Naive B cell (primary cell): ENCODE results near the gene MYBL2. TPM values are rescaled to one million over a fixed set of nuclear protein-coding genes. Genes with fewer than 3 reads are reported as not detected.
"Not testable (repeated sequence)": the region's sequence is repeated elsewhere in the genome, so short reads cannot be mapped to it uniquely, and the experiment has no call there.

Source experiments
- ATAC-seq, 2 donors: fragments of 150-1000 bp; cut with Tn5 transposase; 2 replicates each; pipeline ENCODE4 v1.10.0; 2021; ENCODE audit warnings: low read depth in 2 of 2, mild to moderate bottlenecking in 2 of 2, moderate library complexity in 2 of 2
- DNase-seq: peaks from one replicate; pipeline ENCODE4 v3.0.0; 2022
- H3K27ac Mint-ChIP-seq, 6 donors: one replicate each; pipeline ENCODE4 v1.8.0; 2020 to 2022; ENCODE audit warnings: mild to moderate bottlenecking in 6 of 6, mixed read lengths in 6 of 6, moderate library complexity in 5 of 6, inconsistent platforms in 2 of 6
- H3K27me3 Mint-ChIP-seq, 3 donors: one replicate each; pipeline ENCODE4 v1.8.0; 2021 to 2022; ENCODE audit warnings: mixed read lengths in 3 of 3, mild to moderate bottlenecking in 1 of 3
- H3K36me3 Mint-ChIP-seq, 2 donors: one replicate each; pipeline ENCODE4 v1.8.0; 2020 to 2022; ENCODE audit warnings: mixed read lengths in 2 of 2, inconsistent platforms in 1 of 2, mild to moderate bottlenecking in 1 of 2
- H3K4me1 Mint-ChIP-seq, 3 donors: one replicate each; pipeline ENCODE4 v1.8.0; 2020 to 2022; ENCODE audit warnings: mixed read lengths in 3 of 3, inconsistent platforms in 1 of 3, mild to moderate bottlenecking in 1 of 3, moderate library complexity in 1 of 3
- H3K4me3 Mint-ChIP-seq, 8 donors: one replicate each; pipeline ENCODE4 v1.8.0; 2020 to 2022; ENCODE audit warnings: mild to moderate bottlenecking in 8 of 8, mixed read lengths in 8 of 8, moderate library complexity in 8 of 8, inconsistent platforms in 2 of 8
- H3K9me3 Mint-ChIP-seq, 7 donors: one replicate each; pipeline ENCODE4 v1.8.0; 2020 to 2022; ENCODE audit warnings: mixed read lengths in 7 of 7, mild to moderate bottlenecking in 5 of 7, inconsistent platforms in 2 of 7, moderate library complexity in 1 of 7
- polyA plus RNA-seq, 6 donors: library from polyadenylated mRNA; unstranded; fragments of 300-500 nt; fragmentation: Illumina TruSeq; gene quantifications; one replicate each; pipeline ENCODE4 v1.2.3, GENCODE V29; 2021; ENCODE audit warnings: low read depth in 6 of 6

MYBL2 gene
- polyA plus RNA-seq, result 10 to 100 TPM in 3 of 6 donors, 1 to 10 TPM in 3; 2.3 to 65.0 (median 26.6) TPM

GRCh38 chr20:43666376-43667328 is at the start of gene MYBL2:
TSS of gene MYBL2 (plus strand) at chr20:43667114. CDS start at chr20:43667284, 170 bp downstream.
- Mint-ChIP-seq H3K27ac (peak within 1 kb of the TSS; percentile 66 to 97 (median 91)), H3K27me3 (no peaks in the 10 kb centered on the region), H3K9me3 (no peaks in the 10 kb centered on the region), H3K36me3 (no peaks in the 10 kb centered on the region), H3K4me3 (peak within 1 kb of the TSS; percentile 75 to 94 (median 83)), H3K4me1 (peaks cover 0 to 45% (median 5%) of the 10 kb centered on the region in 3 donors)
- peak; percentile 83 for DNase-seq
- peak; percentile 93 to 94 for ATAC-seq

- Mint-ChIP-seq H3K9me3 (no peaks in the 10 kb centered on the region), H3K27ac (no peak overlapping the region), H3K4me1 (peaks cover 0 to 3% (median 0%) of the 10 kb centered on the region in 3 donors), H3K27me3 (no peaks in the 10 kb centered on the region), H3K4me3 (no peak overlapping the region), H3K36me3 (peaks cover 21% of the 10 kb centered on the region in 2 donors)
- ATAC-seq, result no peak
- no peak for DNase-seq
These were observed 35.3 kb upstream of the MYBL2 start for GRCh38 chr20:43631598-43631997.

GRCh38 chr20:43636429-43636828 is 30.5 kb upstream of the MYBL2 start:
- Mint-ChIP-seq H3K36me3 (peaks cover 25 to 29% of the 10 kb centered on the region in 2 donors), H3K9me3 (no peaks in the 10 kb centered on the region), H3K4me3 (no peak overlapping the region)

GRCh38 chr20:43642548-43642947 is 24.4 kb upstream of the MYBL2 start:
- Mint-ChIP-seq H3K9me3 (no peaks in the 10 kb centered on the region), H3K27me3 (no peaks in the 10 kb centered on the region), H3K4me3 (no peak overlapping the region), H3K36me3 (peaks cover 11 to 20% of the 10 kb centered on the region in 2 donors), H3K27ac (peak overlapping the region in 1 of 6 donors; percentile 52), H3K4me1 (no peaks in the 10 kb centered on the region)
- no peak for DNase-seq
- no peak for ATAC-seq

More at GRCh38 chr20:43636429-43636828, 30.5 kb upstream of the MYBL2 start:
- no peaks in the 10 kb centered on the region for H3K27me3 Mint-ChIP-seq
- no peak for ATAC-seq
- no peak for DNase-seq
- H3K4me1 Mint-ChIP-seq, result no peaks in the 10 kb centered on the region
- H3K27ac Mint-ChIP-seq, result no peak overlapping the region

GRCh38 chr20:43650997-43651525 is 15.9 kb upstream of the MYBL2 start:
- Mint-ChIP-seq H3K36me3 (peaks cover 0 to 9% of the 10 kb centered on the region in 2 donors), H3K4me3 (no peak overlapping the region), H3K27ac (peak overlapping the region in 1 of 6 donors; percentile 23), H3K9me3 (no peaks in the 10 kb centered on the region), H3K27me3 (no peaks in the 10 kb centered on the region), H3K4me1 (peaks cover 0 to 6% (median 3%) of the 10 kb centered on the region in 3 donors)
- DNase-seq, result no peak
- ATAC-seq, result no peak

- H3K36me3 Mint-ChIP-seq, DNase-seq, H3K9me3 Mint-ChIP-seq, H3K27me3 Mint-ChIP-seq, H3K4me1 Mint-ChIP-seq, ATAC-seq, H3K4me3 Mint-ChIP-seq: not testable (repeated sequence)
- H3K27ac Mint-ChIP-seq, result peak overlapping the region in 1 of 6 donors; percentile 66
These were observed 15.2 kb upstream of the MYBL2 start for GRCh38 chr20:43651650-43652184.

DNA sequence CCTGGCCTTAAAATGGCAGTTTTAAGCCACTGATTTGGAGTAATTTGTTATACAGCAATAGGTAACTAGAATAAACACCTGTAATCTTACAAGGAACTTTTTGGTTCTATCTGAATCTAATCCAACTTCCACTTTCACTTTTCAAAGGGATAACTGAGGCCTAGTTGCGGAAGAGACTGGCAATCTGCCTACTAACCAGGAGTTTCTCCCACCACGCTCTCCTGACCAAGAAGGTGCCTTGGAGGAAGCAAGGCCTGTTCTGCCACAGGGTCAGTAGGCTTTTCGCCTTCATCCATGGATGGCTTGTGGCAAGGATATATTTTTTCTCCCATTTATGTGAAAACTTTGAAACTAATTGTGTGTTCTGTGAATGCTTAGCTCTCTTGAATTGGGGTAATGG is 12.9 kb upstream of the MYBL2 start:
- no peak for ATAC-seq
- peaks cover 11 to 22% (median 20%) of the 10 kb centered on the region in 3 donors for H3K4me1 Mint-ChIP-seq
- H3K36me3 Mint-ChIP-seq, result no peaks in the 10 kb centered on the region
- H3K9me3 Mint-ChIP-seq, result no peaks in the 10 kb centered on the region
- no peak for DNase-seq
- H3K27me3 Mint-ChIP-seq, result no peaks in the 10 kb centered on the region
- no peak overlapping the region for H3K4me3 Mint-ChIP-seq
- peak overlapping the region in 2 of 6 donors; percentile 42 to 52 for H3K27ac Mint-ChIP-seq

DNA sequence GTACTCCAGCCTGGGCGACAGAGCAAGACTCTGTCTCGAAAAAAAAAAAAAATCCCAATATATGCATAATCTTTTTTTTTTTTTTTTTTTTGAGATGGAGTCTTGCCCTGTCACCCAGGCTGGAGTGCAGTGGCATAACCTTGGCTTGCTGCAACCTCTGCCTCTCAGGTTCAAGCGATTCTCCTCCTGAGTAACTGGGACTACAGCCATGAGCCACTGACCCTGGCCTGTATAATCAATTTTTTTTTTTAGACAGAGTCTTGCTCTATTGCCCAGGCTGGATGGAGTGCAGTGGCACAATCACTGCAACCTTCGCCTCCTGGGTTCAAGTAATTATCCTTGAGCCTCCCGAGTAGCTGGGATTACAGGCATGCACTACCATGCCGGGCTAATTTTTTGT is 11.7 kb upstream of the MYBL2 start:
- not testable (repeated sequence) for DNase-seq, ATAC-seq, H3K4me3 Mint-ChIP-seq, H3K36me3 Mint-ChIP-seq, H3K27me3 Mint-ChIP-seq, H3K9me3 Mint-ChIP-seq
- peaks cover 6 to 22% (median 20%) of the 10 kb centered on the region in 3 donors for H3K4me1 Mint-ChIP-seq
- peak overlapping the region in 1 of 6 donors; percentile 97 for H3K27ac Mint-ChIP-seq

- no peaks in the 10 kb centered on the region for H3K9me3 Mint-ChIP-seq
- DNase-seq (no peak), ATAC-seq (no peak)
- peak overlapping the region in 7 of 8 donors; percentile 81 to 96 (median 95) for H3K4me3 Mint-ChIP-seq
- peak overlapping the region; percentile 47 to 99 (median 97) for H3K27ac Mint-ChIP-seq
- no peaks in the 10 kb centered on the region for H3K36me3 Mint-ChIP-seq
- peaks cover 8 to 22% (median 20%) of the 10 kb centered on the region in 3 donors for H3K4me1 Mint-ChIP-seq
- no peaks in the 10 kb centered on the region for H3K27me3 Mint-ChIP-seq
These were observed 11.0 kb upstream of the MYBL2 start for GRCh38 chr20:43655937-43656336.

GRCh38 chr20:43658069-43658722 is 8.7 kb upstream of the MYBL2 start:
- Mint-ChIP-seq H3K4me1 (peaks cover 8 to 22% (median 20%) of the 10 kb centered on the region in 3 donors), H3K27ac (peak overlapping the region; percentile 97 to 99 (median 99)), H3K36me3 (no peaks in the 10 kb centered on the region), H3K27me3 (no peaks in the 10 kb centered on the region), H3K4me3 (peak overlapping the region; percentile 88 to 96 (median 96)), H3K9me3 (no peaks in the 10 kb centered on the region)
- ATAC-seq (no peak), DNase-seq (no peak)

- H3K4me3 Mint-ChIP-seq, result peak overlapping the region in 2 of 8 donors; percentile 88 to 96
- no peaks in the 10 kb centered on the region for H3K9me3 Mint-ChIP-seq
- no peaks in the 10 kb centered on the region for H3K36me3 Mint-ChIP-seq
- peaks cover 8 to 26% (median 20%) of the 10 kb centered on the region in 3 donors for H3K4me1 Mint-ChIP-seq
- no peak for DNase-seq
- peak overlapping the region in 5 of 6 donors; percentile 20 to 99 (median 38) for H3K27ac Mint-ChIP-seq
- H3K27me3 Mint-ChIP-seq, result no peaks in the 10 kb centered on the region
- no peak for ATAC-seq
These were observed 8.0 kb upstream of the MYBL2 start for GRCh38 chr20:43658723-43659419.

DNA sequence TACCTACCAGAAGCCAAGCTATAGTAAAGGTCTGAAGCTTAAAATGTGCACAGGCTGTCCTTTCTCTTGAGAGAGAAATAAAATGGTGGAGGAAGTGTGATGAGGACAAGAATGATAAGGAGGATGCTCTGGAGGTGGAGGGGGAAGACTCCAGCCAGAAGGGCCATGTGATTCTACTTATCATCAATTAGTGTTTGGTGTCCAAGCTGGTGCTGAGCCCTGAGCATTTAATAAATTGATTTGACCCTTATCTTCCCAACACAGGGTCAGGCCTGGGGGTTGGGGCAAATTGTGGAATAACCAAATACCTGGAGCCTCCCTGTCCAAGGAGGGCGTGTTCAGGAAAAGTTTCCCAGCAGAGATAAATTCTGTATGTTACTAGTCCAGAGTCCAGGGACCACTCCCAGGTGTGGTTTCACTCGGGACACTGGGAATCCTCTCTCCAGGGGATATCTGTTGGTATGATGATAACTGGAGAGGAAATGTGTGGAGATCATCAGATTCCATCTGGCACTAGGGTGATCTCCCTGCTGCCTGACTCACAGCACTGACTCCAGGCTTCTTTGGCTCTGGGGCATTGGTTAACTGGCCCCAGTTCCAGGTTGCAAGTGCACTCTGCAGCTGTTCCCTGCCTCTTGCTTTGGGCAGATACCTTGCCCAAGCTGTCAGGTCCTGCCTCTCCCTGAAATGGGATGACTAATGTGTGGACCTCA is 3.8 kb upstream of the MYBL2 start:
- ATAC-seq (no peak), DNase-seq (no peak)
- no peak overlapping the region for H3K27ac Mint-ChIP-seq
- H3K9me3 Mint-ChIP-seq, result no peaks in the 10 kb centered on the region
- peak overlapping the region in 2 of 8 donors; percentile 43 to 49 for H3K4me3 Mint-ChIP-seq
- no peaks in the 10 kb centered on the region for H3K27me3 Mint-ChIP-seq
- H3K4me1 Mint-ChIP-seq, result peaks cover 3 to 30% (median 8%) of the 10 kb centered on the region in 3 donors
- H3K36me3 Mint-ChIP-seq, result no peaks in the 10 kb centered on the region
